ENCODE measurements around the gene SLC26A3.

DNA sequence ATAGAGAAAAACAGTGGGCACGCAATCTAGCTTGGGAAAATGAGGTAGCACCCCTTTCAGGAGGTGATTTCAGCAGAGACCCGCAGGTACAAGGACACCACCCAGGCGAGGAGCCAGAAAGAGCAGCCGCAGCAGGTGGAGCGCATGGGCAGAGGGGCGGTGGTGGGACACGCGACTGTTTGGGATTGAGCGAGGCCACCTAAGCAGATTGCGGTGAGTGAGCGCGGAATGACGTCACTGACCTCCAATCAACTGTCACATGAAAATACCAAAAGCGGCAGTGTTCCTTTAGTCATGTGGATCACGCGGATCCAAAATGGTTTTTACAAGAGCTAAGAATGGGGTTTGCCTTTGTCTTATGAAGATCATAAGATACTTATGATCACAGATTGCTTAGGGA lies 40.2 kb upstream of the SLC26A3 start:
- TF ChIP-seq, protein P1, sequence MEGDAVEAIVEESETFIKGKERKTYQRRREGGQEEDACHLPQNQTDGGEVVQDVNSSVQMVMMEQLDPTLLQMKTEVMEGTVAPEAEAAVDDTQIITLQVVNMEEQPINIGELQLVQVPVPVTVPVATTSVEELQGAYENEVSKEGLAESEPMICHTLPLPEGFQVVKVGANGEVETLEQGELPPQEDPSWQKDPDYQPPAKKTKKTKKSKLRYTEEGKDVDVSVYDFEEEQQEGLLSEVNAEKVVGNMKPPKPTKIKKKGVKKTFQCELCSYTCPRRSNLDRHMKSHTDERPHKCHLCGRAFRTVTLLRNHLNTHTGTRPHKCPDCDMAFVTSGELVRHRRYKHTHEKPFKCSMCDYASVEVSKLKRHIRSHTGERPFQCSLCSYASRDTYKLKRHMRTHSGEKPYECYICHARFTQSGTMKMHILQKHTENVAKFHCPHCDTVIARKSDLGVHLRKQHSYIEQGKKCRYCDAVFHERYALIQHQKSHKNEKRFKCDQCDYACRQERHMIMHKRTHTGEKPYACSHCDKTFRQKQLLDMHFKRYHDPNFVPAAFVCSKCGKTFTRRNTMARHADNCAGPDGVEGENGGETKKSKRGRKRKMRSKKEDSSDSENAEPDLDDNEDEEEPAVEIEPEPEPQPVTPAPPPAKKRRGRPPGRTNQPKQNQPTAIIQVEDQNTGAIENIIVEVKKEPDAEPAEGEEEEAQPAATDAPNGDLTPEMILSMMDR (IDR thresholded peaks at IDR 0.05; ENCODE audit: low read length), result no peak
- no peak for TF ChIP-seq EZH2 (IDR thresholded peaks at IDR 0.05; ENCODE audit: borderline replicate concordance, low read length)

Measured in OCI-LY1 (cell line).